HT1080 (cell line): ENCODE data around the gene HBG2. TPM values are rescaled to one million over a fixed set of nuclear protein-coding genes. Genes with fewer than 3 reads are reported as not detected.
"Not testable (repeated sequence)": the region's sequence is repeated elsewhere in the genome, so short reads cannot be mapped to it uniquely, and the experiment has no call there.

Experiments
- DNase-seq: peaks from one replicate; pipeline ENCODE4 v3.0.0-alpha.2; 2015; ENCODE audit warnings: low read depth
- total RNA-seq: library from RNA; depleted of rRNA; stranded (reverse); fragments of >200 nt; shearing (Covaris generic); gene quantifications from 2 replicates; pipeline ENCODE4 v1.2.3, GENCODE V29; 2014

Gene HBG2
- total RNA-seq, 1 experiment from 2014 or later, result 19.5 TPM

- no peak for DNase-seq
Observed at GRCh38 chr11:5282628-5283027, 28.0 kb upstream of the HBG2 start.

- no peak for DNase-seq
Observed at GRCh38 chr11:5281596-5281995, 27.0 kb upstream of the HBG2 start.

- peak; percentile 99 for DNase-seq
Observed at GRCh38 chr11:5280582-5281102, 26.1 kb upstream of the HBG2 start.

- no peak for DNase-seq
Observed at GRCh38 chr11:5279471-5280090, 25.0 kb upstream of the HBG2 start.

- peak; percentile 36 for DNase-seq
Observed at GRCh38 chr11:5277807-5278382, 23.3 kb upstream of the HBG2 start.

GRCh38 chr11:5276697-5277096 is 22.1 kb upstream of the HBG2 start:
- no peak for DNase-seq

GRCh38 chr11:5275369-5276110 is 21.0 kb upstream of the HBG2 start:
- DNase-seq, result no peak

GRCh38 chr11:5274395-5274794 is 19.8 kb upstream of the HBG2 start:
- peak; percentile 83 for DNase-seq

GRCh38 chr11:5272395-5273017 is 17.9 kb upstream of the HBG2 start:
- DNase-seq, result no peak

- DNase-seq, result no peak
Observed at GRCh38 chr11:5269715-5270147, 15.2 kb upstream of the HBG2 start, which contains the start of gene HBE1. TSS of gene HBE1 (minus strand) at chr11:5269945. CDS start at chr11:5269890, 55 bp downstream.

GRCh38 chr11:5267033-5267563 is 12.5 kb upstream of the HBG2 start:
- DNase-seq, result no peak

- DNase-seq, result no peak
Observed at GRCh38 chr11:5266609-5267008, 12.0 kb upstream of the HBG2 start.

- no peak for DNase-seq
Observed at GRCh38 chr11:5265832-5266231, 11.3 kb upstream of the HBG2 start.

GRCh38 chr11:5258543-5259262 is 4.1 kb upstream of the HBG2 start:
- no peak for DNase-seq

- DNase-seq, result no peak
Observed at GRCh38 chr11:5257296-5257695, 2.7 kb upstream of the HBG2 start.

GRCh38 chr11:5254023-5254422 is 558 bp downstream of the HBG2 start:
- not testable (repeated sequence) for DNase-seq

- not testable (repeated sequence) for DNase-seq
Observed at GRCh38 chr11:5253440-5253839, 1.1 kb downstream of the HBG2 start.

GRCh38 chr11:5252919-5253265 is 1.7 kb downstream of the HBG2 start:
- no peak for DNase-seq

GRCh38 chr11:5252192-5252918 is 2.2 kb downstream of the HBG2 start:
- DNase-seq, result no peak

GRCh38 chr11:5251746-5252145 is 2.8 kb downstream of the HBG2 start:
- DNase-seq, result no peak
